Right cardiac atrium (tissue), 5 donors: ENCODE results near the gene FHIT. TPM values are rescaled to one million over a fixed set of nuclear protein-coding genes. Genes with fewer than 3 reads are reported as not detected.

Source experiments
- ATAC-seq, 2 donors: fragments of 200-7000 bp; cut with Tn5 transposase; one replicate each; pipeline versions ENCODE4 v1.8.0 to v1.9.1; 2020; ENCODE audit warnings: moderate library complexity in 2 of 2, mild to moderate bottlenecking in 1 of 2
- DNase-seq, 3 donors: peaks; one replicate each; pipeline ENCODE4 v3.0.0-alpha.2; 2020
- H3K27ac ChIP-seq: one replicate; pipeline ENCODE4 v1.5.1; 2013; ENCODE audit warnings: mild to moderate bottlenecking, low read length, control low read depth, moderate library complexity
- H3K27me3 ChIP-seq: one replicate; pipeline ENCODE4 v1.6.1; 2013; ENCODE audit not compliant: control insufficient read depth, insufficient read depth
- H3K4me1 ChIP-seq: one replicate; pipeline ENCODE4 v1.6.1; 2013; ENCODE audit warnings: low read length; ENCODE audit not compliant: control insufficient read depth, insufficient read depth
- H3K4me3 ChIP-seq: one replicate; pipeline ENCODE4 v1.5.1; 2013; ENCODE audit warnings: low read length, control low read depth
- H3K9me3 ChIP-seq: one replicate; pipeline ENCODE4 v1.6.1; 2013; ENCODE audit warnings: low read length; ENCODE audit not compliant: control insufficient read depth
- WGBS: extraction: QIAGEN DNeasy Blood & Tissue Kit; methylation state at CpG from one replicate; pipeline ENCODE4 v1.1.7; 2013; 5-methylcytosine and 5-hydroxymethylcytosine counted together
- intact Hi-C, 4 donors: fragments of 100-400 bp; cut with DNase I; formaldehyde crosslinking; loops; one replicate each; pipeline versions ENCODE4 v1.11.0 to v1.14.0; 2022 to 2023
- polyA plus RNA-seq: library from polyadenylated mRNA; stranded (reverse); fragments of 200-250 nt; gene quantifications from one replicate; pipeline ENCODE4 v1.2.3, GENCODE V29; 2013
- total RNA-seq, 4 donors: library from RNA; stranded (reverse); fragmentation: NEBNext Ultra II Directional; extraction: Animal tissue kit (Norgen Biotek cat#: 25700); gene quantifications; one replicate each; pipeline ENCODE4 v1.2.1, GENCODE V29; 2021
- donor health status: healthy with polysubstance abuse.
- donor health status: DM: no; HTN: yes; CAD: no.
- donor health status: DM: no; HTN: no; CAD: no.
- donor health status: DM: no; HTN: yes; CAD: no; lungs with severe emphysema.
- donor health status: DM: yes; HTN: yes; CAD: no.

Gene FHIT
- total and polyA plus RNA-seq, 5 donors = 16.5 to 25.8 (median 21.4) TPM

DNA sequence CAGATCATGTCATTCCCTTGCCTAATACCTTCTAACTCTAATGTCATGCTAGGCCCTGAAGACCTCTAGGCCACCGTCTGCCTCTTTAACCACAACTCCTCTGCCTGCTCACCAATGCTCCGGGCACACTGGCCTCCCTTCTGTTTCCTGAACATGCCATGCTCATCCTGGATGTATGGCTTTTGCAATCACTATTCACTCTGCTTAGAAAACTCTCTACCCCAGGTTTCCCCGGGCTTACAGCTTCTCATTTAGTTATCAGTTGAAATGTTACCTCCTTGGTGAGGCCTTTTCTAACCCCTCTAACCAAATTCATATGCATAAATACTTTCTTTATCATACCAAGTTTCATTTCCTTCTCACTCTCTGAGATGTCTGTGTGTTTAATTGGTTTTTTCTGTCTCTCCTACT lies 1473.6 kb downstream of the FHIT start:
- Histone ChIP-seq H3K27ac (no peak overlapping the region), H3K4me1 (no peaks in the 10 kb centered on the region), H3K27me3 (no peaks in the 10 kb centered on the region), H3K4me3 (no peak overlapping the region), H3K9me3 (no peaks in the 10 kb centered on the region)
- DNase-seq = no peak
- ATAC-seq = no peak
- intact Hi-C loops = loop anchor here in 1 of 4 donors (10.0 kb wide), 1 partner anchor 797 kb away; no protein-coding TSS in a partner anchor
- 63% methylated on average over 3 of the region's 3 CpGs for WGBS

DNA sequence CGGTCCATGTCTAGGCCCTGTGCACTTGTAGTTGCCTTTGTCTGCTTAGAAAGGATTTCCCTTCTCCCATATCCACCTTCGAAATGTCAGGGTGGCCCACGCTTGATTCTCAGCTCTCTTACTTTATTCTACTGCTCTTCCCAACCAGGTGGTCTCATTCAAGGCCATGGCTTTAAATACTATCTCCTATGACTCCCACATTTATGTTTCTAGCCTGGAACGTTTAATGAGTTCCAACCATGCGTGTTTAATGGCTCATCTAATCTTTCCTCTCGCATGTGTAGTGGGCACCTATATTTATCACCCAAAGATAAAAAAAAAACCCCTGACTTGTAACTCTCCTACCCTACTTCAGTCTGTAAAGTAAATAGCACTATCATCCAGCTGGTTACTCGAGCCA lies 1474.2 kb downstream of the FHIT start:
- DNase-seq (no peak), ATAC-seq (no peak)
- no peak overlapping the region for H3K27ac ChIP-seq
- WGBS = 77% methylated on average over 7 of the region's 7 CpGs
- no peaks in the 10 kb centered on the region for H3K27me3 ChIP-seq
- H3K4me1 ChIP-seq = no peaks in the 10 kb centered on the region
- intact Hi-C loops = loop anchor here in 1 of 4 donors (10.0 kb wide), 1 partner anchor 798 kb away; no protein-coding TSS in a partner anchor
- no peak overlapping the region for H3K4me3 ChIP-seq
- no peaks in the 10 kb centered on the region for H3K9me3 ChIP-seq

DNA sequence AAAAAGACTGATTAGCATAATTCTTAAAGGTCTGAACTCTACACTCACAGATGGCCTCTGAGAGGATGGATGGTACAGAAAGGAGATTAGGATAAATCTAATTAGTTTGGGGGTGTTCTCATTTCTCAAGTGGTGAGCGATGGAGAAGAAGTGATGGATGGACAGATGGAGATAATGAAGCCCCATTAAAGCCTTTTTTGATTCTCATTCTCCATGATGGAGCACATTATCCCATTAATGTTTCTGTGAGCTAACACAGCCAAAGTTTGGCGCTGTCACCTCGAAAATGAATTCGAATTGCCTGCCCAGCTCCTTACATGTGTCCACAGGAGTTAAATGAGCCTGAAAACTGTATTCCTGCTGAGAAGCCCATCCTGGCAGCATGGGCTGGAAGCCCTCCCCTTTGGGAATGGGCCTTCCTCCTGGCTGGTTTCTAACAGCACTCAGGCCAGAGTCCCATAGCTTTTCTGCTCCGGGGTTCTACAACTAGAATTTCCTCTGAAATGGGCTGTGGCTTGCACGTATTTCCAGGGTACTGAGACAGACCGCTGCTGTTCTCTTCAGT lies 1475.4 kb downstream of the FHIT start:
- H3K4me1 ChIP-seq = no peaks in the 10 kb centered on the region
- no peaks in the 10 kb centered on the region for H3K9me3 ChIP-seq
- H3K27ac ChIP-seq = no peak overlapping the region
- ATAC-seq = no peak
- no peak for DNase-seq
- no peaks in the 10 kb centered on the region for H3K27me3 ChIP-seq
- WGBS = 83% methylated on average over 7 of the region's 7 CpGs
- intact Hi-C loops = loop anchor here in 1 of 4 donors (10.0 kb wide), 1 partner anchor 799 kb away; no protein-coding TSS in a partner anchor
- H3K4me3 ChIP-seq = no peak overlapping the region

DNA sequence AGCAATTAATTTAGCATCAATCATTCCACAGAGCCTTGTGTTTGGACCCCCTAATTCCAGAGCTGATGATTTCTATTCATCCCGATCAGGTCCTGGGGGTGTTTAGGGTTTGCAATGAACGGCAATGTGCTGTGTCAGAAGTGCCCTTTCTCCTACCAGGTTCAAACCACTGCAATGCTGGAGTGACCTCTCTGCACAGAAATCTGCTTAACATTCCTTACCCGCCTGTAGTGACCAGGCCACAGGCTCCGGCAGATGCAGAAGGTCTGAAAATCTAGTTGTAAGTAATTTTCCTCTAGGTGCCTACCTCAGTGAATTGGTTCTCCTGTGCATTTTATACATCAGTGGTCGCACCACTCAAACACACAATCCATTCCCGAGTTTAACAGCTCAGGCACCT lies 1476.1 kb downstream of the FHIT start:
- WGBS = 87% methylated on average over 6 of the region's 6 CpGs
- DNase-seq = no peak
- intact Hi-C loops = loop anchor here in 1 of 4 donors (10.0 kb wide), 1 partner anchor 800 kb away; no protein-coding TSS in a partner anchor

DNA sequence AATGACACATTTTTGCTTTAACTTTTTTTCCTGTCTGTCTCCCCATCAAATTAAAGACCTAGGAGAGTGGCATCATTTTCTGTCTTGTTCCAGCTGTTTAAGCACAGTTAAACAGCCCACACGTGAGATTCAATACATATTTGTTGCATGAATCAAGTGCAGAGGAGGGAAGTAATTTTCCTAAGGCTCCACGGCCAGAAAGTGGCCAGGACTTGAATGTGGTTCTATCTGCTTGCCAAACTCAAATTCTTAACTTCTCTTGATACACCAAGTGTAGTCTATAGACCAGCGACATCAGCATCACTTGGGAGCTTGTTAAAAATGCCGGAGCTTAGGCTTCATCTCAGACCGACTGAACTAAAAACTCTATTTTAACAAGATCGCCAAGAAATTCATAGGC lies 1476.6 kb downstream of the FHIT start:
- Histone ChIP-seq H3K4me1 (no peaks in the 10 kb centered on the region), H3K9me3 (no peaks in the 10 kb centered on the region), H3K4me3 (no peak overlapping the region), H3K27ac (no peak overlapping the region), H3K27me3 (no peaks in the 10 kb centered on the region)
- whole genome bisulfite sequencing = 59% methylated on average over 6 of the region's 6 CpGs
- ATAC-seq (no peak), DNase-seq (no peak)
- intact Hi-C loops = loop anchor here in 1 of 4 donors (10.0 kb wide), 1 partner anchor 800 kb away; no protein-coding TSS in a partner anchor

More for the DNA sequence above, 1476.1 kb downstream of the FHIT start:
- no peak for ATAC-seq
- no peaks in the 10 kb centered on the region for H3K9me3 ChIP-seq
- no peaks in the 10 kb centered on the region for H3K27me3 ChIP-seq
- no peak overlapping the region for H3K4me3 ChIP-seq
- H3K4me1 ChIP-seq = no peaks in the 10 kb centered on the region
- H3K27ac ChIP-seq = no peak overlapping the region

DNA sequence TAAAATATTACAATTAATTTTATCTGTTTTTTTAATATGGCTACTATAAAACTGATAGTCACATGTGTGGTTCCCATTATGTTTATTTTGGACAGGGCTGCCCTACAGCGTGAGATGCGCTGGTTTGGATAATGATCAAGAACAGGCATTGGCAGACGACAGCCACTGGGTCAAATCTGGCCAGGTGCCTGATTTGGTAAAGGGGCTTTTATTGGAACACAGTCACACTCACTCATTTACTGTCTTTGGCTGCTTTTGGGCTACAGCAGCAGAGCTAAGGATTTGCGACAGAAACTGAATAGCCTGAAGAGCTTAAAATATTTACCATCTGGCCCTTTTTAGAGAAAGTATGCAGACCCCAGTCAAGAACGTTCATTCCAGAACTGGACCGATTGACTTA lies 1477.3 kb downstream of the FHIT start:
- DNase-seq (no peak), ATAC-seq (no peak)
- intact Hi-C loops = loop anchor here in 1 of 4 donors (10.0 kb wide), 1 partner anchor 801 kb away; no protein-coding TSS in a partner anchor
- WGBS = 61% methylated on average over 6 of the region's 6 CpGs
- no peaks in the 10 kb centered on the region for H3K27me3 ChIP-seq
- H3K4me3 ChIP-seq = no peak overlapping the region
- no peaks in the 10 kb centered on the region for H3K4me1 ChIP-seq
- no peaks in the 10 kb centered on the region for H3K9me3 ChIP-seq
- no peak overlapping the region for H3K27ac ChIP-seq

DNA sequence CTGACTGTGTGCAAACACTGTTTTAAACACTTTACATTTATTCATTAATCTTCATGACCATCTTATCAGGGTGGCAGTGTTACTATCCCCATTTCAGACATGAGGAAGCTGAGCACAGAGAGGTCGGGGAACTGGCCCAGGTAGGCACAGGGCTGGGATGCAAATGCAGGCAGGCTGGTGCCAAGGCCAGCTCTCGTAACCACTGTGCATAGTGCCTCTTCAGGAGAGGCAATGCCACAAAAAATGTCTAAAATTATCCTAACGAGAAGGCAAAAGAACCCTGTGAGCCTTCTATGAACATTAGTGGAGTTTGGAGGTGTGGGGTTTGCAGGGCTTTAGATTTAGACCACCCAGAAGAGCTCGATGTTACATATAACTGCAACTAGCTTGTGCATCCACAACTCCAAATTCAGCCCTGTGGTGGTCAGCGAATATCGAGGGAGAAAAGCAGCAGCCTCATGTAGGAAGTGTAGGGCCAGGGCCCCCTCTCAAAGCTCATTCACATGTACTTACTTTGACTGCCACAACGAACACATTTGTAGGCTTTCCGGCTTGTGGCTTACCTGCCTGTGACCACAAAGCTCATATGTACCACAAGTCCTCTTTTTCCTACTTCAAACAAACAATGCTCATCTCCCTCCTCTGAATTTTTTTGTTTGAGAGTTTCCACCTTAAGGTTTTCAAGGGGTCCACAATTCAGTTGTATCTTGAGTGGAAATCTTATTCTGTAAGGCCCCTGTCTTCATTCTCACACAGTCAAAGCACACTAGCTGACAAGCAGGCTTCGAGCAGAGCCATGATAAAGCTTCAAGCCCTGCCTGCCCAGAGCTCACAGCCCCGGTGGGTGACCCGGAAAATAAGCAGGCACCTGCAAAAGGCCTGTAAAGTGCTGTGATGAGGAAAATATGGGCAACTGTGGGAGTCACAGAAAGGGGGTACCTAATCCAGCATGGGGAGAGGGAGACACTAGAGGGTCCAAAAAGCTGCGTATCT lies 1478.5 kb downstream of the FHIT start:
- Histone ChIP-seq H3K27ac (no peak overlapping the region), H3K9me3 (no peaks in the 10 kb centered on the region), H3K27me3 (no peaks in the 10 kb centered on the region), H3K4me1 (no peaks in the 10 kb centered on the region), H3K4me3 (no peak overlapping the region)
- ATAC-seq (no peak), DNase-seq (no peak)
- WGBS = 69% methylated on average over 12 of the region's 12 CpGs
- intact Hi-C loops = loop anchor here in 1 of 4 donors (10.0 kb wide), 1 partner anchor 802 kb away; no protein-coding TSS in a partner anchor

DNA sequence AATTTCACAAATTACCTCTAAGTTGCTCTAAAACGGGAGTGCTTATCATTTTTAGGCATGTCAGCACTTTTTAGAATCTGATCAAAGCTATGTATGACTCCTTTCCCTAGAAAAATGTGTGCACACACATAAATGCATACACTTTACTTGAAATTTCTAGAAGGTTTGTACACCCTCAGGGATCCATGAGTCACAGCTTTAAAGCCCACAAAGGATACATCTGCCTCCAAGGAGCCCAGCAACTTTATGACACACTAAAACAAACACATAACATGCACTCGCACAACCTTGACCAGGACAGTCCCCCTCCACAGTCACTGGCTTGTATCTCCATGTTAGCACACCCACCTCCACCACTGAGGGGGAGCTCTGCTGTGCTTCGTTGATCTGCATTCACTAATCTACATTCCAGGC lies 1479.5 kb downstream of the FHIT start:
- Histone ChIP-seq H3K27ac (no peak overlapping the region), H3K9me3 (no peaks in the 10 kb centered on the region), H3K27me3 (no peaks in the 10 kb centered on the region), H3K4me3 (no peak overlapping the region), H3K4me1 (no peaks in the 10 kb centered on the region)
- WGBS = 65% methylated on average over 3 of the region's 3 CpGs
- DNase-seq = no peak
- no peak for ATAC-seq
- intact Hi-C loops = loop anchor here in 1 of 4 donors (10.0 kb wide), 1 partner anchor 803 kb away; no protein-coding TSS in a partner anchor

DNA sequence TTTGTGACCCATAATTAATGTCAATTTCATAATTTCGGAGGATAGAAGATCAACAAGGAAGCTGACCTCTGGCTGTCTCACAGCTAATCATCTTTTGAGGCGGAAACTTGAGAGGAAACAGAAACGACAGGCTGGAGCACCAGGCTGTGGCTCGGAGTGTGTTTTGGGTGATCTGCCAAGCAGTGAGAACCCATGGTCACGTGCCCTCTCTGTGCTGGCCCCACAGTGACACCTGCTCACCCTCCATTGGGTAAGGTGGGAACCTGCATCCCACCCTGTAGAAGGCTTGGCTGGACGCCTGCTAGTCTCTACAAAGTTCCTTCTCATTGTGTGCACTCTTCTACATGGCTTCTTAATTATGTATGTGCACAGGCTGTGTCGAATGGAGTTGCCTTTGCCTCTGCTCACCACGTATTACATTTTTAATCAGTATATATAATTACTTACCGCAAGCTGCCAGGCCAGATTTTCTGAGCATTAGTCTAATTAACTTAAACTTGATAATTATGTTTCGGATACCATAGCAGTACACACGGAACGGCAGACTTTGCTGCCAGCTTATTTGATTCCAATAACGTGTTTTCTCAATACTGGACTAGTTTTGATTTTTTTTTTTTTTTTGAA lies 1482.0 kb downstream of the FHIT start:
- ATAC-seq (no peak), DNase-seq (no peak)
- Histone ChIP-seq H3K27me3 (no peaks in the 10 kb centered on the region), H3K9me3 (no peaks in the 10 kb centered on the region), H3K27ac (no peak overlapping the region), H3K4me3 (no peak overlapping the region), H3K4me1 (no peaks in the 10 kb centered on the region)
- 86% methylated on average over 13 of the region's 13 CpGs for WGBS
- intact Hi-C loops = no loop called here

GRCh38 chr3:59766200-59766872 lies 1484.9 kb downstream of the FHIT start:
- H3K27ac ChIP-seq = no peak overlapping the region
- WGBS = 65% methylated on average over 6 of the region's 6 CpGs
- intact Hi-C loops = no loop called here

More at GRCh38 chr3:59766200-59766872, 1484.9 kb downstream of the FHIT start:
- H3K4me1 ChIP-seq = no peaks in the 10 kb centered on the region
- no peak overlapping the region for H3K4me3 ChIP-seq
- DNase-seq (no peak), ATAC-seq (peak; percentile 62 to 72)
- H3K9me3 ChIP-seq = no peaks in the 10 kb centered on the region
- H3K27me3 ChIP-seq = no peaks in the 10 kb centered on the region
